ENCODE measurements around the gene FHIT. TPM values are rescaled to one million over a fixed set of nuclear protein-coding genes. Genes with fewer than 3 reads are reported as not detected.

The FHIT gene
- total RNA-seq, 1 donor from 2014 or later = 20.2 TPM

DNA sequence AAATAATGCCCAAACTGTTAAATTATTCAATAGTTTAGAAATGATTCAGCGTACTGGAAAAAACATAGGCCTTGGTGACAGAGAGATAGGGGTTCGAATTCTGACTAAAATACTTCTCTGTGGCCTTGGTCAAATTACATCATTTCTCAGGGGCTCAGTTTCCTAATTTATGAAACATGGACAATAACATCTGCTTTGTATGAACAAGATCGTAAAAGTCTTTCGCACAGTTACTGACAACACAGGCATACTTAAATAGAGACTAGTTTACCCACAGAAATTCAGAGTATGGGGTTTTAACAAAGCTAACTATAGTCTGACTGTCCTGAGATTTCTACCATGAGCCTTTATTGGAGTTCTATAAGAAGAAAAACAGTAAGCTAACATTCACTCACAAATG is 440.4 kb downstream of the FHIT start:
- H3K36me3 Mint-ChIP-seq (ENCODE audit: low read depth, unreplicated experiment) = no peaks in the 10 kb centered on the region
- H3K9me3 Mint-ChIP-seq (ENCODE audit: unreplicated experiment) = no peaks in the 10 kb centered on the region
- no peak for DNase-seq (ENCODE audit: low spot score)
- H3K4me3 Mint-ChIP-seq (ENCODE audit: unreplicated experiment) = no peak overlapping the region
- H3K27ac Mint-ChIP-seq (ENCODE audit: unreplicated experiment) = no peak overlapping the region
- no peaks in the 10 kb centered on the region for H3K27me3 Mint-ChIP-seq (ENCODE audit: unreplicated experiment)
- no peak for TF ChIP-seq CTCF (IDR thresholded peaks at IDR 0.05; ENCODE audit: unreplicated experiment)
- no peaks in the 10 kb centered on the region for H3K4me1 Mint-ChIP-seq (ENCODE audit: unreplicated experiment)

GRCh38 chr3:60809857-60810610 is 441.2 kb downstream of the FHIT start:
- TF ChIP-seq CTCF (IDR thresholded peaks at IDR 0.05; ENCODE audit: unreplicated experiment) = no peak
- no peaks in the 10 kb centered on the region for H3K4me1 Mint-ChIP-seq (ENCODE audit: unreplicated experiment)
- H3K4me3 Mint-ChIP-seq (ENCODE audit: unreplicated experiment) = no peak overlapping the region
- H3K36me3 Mint-ChIP-seq (ENCODE audit: low read depth, unreplicated experiment) = no peaks in the 10 kb centered on the region
- H3K9me3 Mint-ChIP-seq (ENCODE audit: unreplicated experiment) = no peaks in the 10 kb centered on the region
- no peak for DNase-seq (ENCODE audit: low spot score)
- H3K27me3 Mint-ChIP-seq (ENCODE audit: unreplicated experiment) = no peaks in the 10 kb centered on the region
- no peak overlapping the region for H3K27ac Mint-ChIP-seq (ENCODE audit: unreplicated experiment)

- H3K27me3 Mint-ChIP-seq (ENCODE audit: unreplicated experiment) = peaks cover 1% of the 10 kb centered on the region
- TF ChIP-seq CTCF (IDR thresholded peaks at IDR 0.05; ENCODE audit: unreplicated experiment) = no peak
Observed at GRCh38 chr3:60803216-60804173, 447.8 kb downstream of the FHIT start.

DNA sequence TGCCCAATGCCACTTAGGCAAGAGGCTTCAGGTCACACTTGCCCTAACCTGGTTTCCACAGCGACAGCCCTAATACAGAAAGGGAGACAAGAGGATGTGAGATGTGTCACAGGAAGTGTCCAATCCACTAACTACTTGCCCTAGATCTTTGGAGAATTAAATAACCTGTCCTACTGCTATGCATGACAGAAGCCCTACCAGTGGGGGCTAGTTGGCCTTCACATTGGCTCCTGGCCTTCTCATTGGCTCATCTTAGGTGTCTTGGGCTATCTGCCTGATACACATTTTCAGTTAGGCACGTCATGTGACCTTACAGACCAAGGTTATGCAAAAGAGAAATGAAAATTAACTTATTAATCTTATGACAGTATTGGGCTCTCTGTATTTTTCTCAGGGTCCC is 449.9 kb downstream of the FHIT start:
- Mint-ChIP-seq H3K36me3 (ENCODE audit: low read depth, unreplicated experiment) (no peaks in the 10 kb centered on the region), H3K27me3 (ENCODE audit: unreplicated experiment) (peaks cover 3% of the 10 kb centered on the region), H3K4me1 (ENCODE audit: unreplicated experiment) (no peaks in the 10 kb centered on the region), H3K9me3 (ENCODE audit: unreplicated experiment) (no peaks in the 10 kb centered on the region), H3K4me3 (ENCODE audit: unreplicated experiment) (no peak overlapping the region), H3K27ac (ENCODE audit: unreplicated experiment) (no peak overlapping the region)
- no peak for DNase-seq (ENCODE audit: low spot score)
- TF ChIP-seq CTCF (IDR thresholded peaks at IDR 0.05; ENCODE audit: unreplicated experiment) = no peak

More at GRCh38 chr3:60803216-60804173, 447.8 kb downstream of the FHIT start:
- Mint-ChIP-seq H3K27ac (ENCODE audit: unreplicated experiment) (no peak overlapping the region), H3K36me3 (ENCODE audit: low read depth, unreplicated experiment) (no peaks in the 10 kb centered on the region), H3K4me3 (ENCODE audit: unreplicated experiment) (no peak overlapping the region), H3K9me3 (ENCODE audit: unreplicated experiment) (no peaks in the 10 kb centered on the region), H3K4me1 (ENCODE audit: unreplicated experiment) (no peaks in the 10 kb centered on the region)
- no peak for DNase-seq (ENCODE audit: low spot score)
